Stimulated activated CD8-positive, alpha-beta memory T cell treated with anti-CD3 and anti-CD28 coated beads, Interleukin-4, amount 100 ng/mL, for 48 hours (primary cell): ENCODE results near the gene RAB10.
A peak's percentile ranks its signal among the peaks of the same experiment; 100 is the strongest.

Experiments used
- DNase-seq: peaks from one replicate; pipeline ENCODE4 v3.0.0-alpha.2; 2020

Gene RAB10

DNA sequence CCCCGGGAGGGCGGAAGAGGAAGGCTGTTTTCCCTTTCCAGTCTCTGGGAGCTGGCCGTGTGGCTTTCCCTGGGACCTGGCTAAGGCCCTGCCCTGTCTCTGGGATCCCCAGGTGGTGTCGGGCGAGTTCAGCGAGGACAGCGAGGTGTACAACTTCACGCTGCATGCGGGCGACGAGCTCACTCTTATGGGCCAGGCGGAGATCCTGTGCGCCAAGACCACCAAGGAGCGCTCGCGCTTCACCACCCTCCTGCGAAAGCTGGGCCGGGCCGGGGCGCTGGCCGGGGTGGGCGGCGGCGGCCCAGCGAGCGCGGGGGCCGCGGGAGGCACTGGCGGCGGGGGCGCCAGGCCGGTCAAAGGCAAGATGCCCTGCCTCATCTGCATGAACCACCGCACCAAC, 150.2 kb downstream of the RAB10 start:
- DNase-seq, result no peak

DNA sequence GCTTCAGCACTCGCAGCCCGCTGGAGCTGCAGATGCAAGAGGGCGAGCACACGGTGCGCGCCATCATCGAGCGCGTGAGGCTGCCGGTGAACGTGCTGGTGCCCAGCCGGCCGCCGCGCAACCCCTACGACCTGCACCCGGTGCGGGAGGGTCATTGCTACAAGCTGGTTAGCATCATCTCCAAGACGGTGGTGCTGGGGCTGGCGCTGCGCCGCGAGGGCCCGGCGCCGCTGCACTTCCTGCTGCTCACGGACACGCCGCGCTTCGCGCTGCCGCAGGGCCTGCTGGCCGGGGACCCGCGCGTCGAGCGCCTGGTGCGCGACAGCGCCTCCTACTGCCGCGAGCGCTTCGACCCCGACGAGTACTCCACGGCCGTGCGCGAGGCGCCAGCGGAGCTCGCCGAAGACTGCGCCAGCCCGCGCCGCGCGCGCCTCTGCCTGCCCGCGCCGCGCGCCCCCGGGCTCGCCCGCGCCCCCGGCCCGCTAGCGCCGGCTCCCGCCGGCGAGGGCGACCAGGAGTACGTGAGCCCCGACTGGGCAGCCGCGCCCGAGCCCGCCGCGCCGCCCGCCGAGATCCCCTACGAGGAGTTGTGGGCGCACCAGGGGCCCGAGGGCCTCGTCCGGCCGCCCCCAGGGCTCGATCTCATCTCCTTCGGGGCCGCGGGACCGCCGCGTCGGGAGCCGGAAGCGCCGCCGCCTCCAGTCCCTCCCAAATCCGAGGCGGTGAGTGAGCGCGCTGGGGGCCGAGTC, 150.8 kb downstream of the RAB10 start:
- peak; percentile 88 for DNase-seq

DNA sequence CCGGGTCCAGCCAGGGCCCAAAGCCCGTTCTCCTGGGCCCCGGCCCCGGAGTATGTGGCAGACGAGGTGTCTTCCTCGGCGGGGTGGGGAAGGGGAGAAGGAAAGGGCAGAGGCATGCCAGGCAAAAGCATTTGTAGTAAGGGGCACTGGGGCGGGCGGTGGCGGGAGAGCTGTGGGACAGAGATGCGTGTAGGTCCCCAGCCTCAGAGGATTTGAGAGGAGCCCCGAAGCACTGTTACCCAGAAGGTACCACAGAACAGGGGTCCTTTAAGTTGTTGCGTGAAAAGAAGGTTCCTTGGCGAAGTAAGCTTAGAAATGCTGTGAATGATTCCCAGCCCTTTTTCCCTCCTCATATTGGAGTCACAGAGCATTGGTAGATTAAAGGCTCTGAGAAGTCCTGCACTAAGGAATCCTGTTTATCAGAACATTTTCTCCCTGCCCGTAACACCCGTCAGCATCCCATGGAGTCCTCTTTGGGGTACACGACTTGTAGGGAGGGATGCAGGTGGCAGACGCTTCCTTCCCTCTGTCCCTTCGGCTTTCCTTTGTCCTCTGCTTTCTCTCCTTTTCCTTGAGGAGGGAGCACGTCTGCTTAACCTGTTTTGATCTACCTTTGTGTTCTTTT, 151.5 kb downstream of the RAB10 start:
- DNase-seq, result no peak

DNA sequence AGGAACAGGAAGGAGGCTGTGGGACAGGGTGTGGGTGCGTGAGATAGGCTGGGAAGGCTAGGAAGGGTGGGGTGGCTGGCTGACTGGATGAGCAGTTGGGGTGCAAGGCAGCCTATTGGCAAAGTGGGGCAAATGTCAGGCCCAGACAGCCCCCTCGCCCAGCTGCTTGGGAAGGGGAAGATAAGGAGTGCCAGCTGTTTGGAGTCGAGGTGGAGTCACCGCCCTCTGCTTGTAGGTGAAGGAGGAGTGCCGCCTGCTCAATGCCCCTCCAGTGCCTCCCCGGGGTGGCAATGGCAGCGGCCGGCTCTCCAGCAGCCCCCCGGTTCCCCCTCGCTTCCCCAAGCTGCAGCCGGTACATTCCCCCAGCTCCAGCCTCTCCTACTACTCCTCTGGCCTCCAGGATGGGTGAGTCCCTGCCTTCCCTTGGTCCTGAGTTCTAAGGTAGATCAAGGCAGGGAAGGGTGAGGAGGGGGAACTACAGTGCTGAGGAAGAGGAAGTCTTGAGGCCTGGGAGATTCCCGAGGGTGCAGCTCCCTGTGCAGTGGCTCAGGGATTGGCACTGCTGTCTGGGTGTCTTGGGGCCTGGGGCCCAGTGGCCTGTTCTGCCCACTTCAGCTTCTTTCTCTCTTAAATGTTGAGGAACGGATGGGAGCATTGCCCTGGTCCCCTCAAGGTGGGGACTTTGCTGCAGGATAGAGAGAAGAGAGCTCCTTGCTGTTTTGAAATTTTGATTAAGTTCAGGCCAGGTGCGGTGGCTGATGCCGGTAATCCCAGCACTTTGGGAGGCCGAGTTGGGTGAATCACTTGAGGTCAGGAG, 152.3 kb downstream of the RAB10 start:
- no peak for DNase-seq
